H9 (cell line): ENCODE results near the gene TTC24. TPM values are rescaled to one million over a fixed set of nuclear protein-coding genes. Genes with fewer than 3 reads are reported as not detected.

Source experiments
- DNase-seq: peaks from one replicate; pipeline ENCODE4 v3.0.0-alpha.2; 2017
- H2AFZ ChIP-seq: one replicate; pipeline ENCODE4 v1.6.1; 2013; ENCODE audit warnings: mild to moderate bottlenecking, low read length, control low read depth, moderate library complexity
- H2AK5ac ChIP-seq: 2 replicates; pipeline ENCODE4 v1.6.1; 2013; ENCODE audit warnings: low read length, control low read depth, mixed read lengths; ENCODE audit not compliant: insufficient read length
- H2BK120ac ChIP-seq: one replicate; pipeline ENCODE4 v1.6.1; 2013; ENCODE audit warnings: low read depth, mild to moderate bottlenecking, low read length, control low read depth, inconsistent platforms; ENCODE audit not compliant: poor library complexity, severe bottlenecking
- H2BK12ac ChIP-seq: 2 replicates; pipeline ENCODE4 v1.6.1; 2013; ENCODE audit warnings: low read length, control low read depth, mixed read lengths, low read depth; ENCODE audit not compliant: insufficient read length
- H2BK15ac ChIP-seq: 2 replicates; pipeline ENCODE4 v1.6.1; 2013; ENCODE audit warnings: low read depth, low read length, control low read depth
- H2BK20ac ChIP-seq: one replicate; pipeline ENCODE4 v1.6.1; 2013; ENCODE audit warnings: low read depth, mild to moderate bottlenecking, low read length, control low read depth, inconsistent platforms; ENCODE audit not compliant: poor library complexity, severe bottlenecking
- H2BK5ac ChIP-seq: 2 replicates; pipeline ENCODE4 v1.6.1; 2013; ENCODE audit warnings: low read length, control low read depth, mixed read lengths; ENCODE audit not compliant: insufficient read length
- H3K14ac ChIP-seq: 2 replicates; pipeline ENCODE4 v1.6.1; 2013; ENCODE audit warnings: low read length, control low read depth; ENCODE audit not compliant: insufficient read depth
- H3K18ac ChIP-seq: 2 replicates; pipeline ENCODE4 v1.6.1; 2013; ENCODE audit warnings: low read depth, mild to moderate bottlenecking, mixed read lengths, low read length, control low read depth; ENCODE audit not compliant: insufficient read length
- H3K23ac ChIP-seq: 2 replicates; pipeline ENCODE4 v1.6.1; 2013; ENCODE audit warnings: low read length, control low read depth, mixed read lengths, low read depth; ENCODE audit not compliant: insufficient read length
- H3K23me2 ChIP-seq: 2 replicates; pipeline ENCODE4 v1.6.1; 2013; ENCODE audit warnings: low read depth, mild to moderate bottlenecking, mixed read lengths, low read length, control low read depth; ENCODE audit not compliant: insufficient read length, poor library complexity, severe bottlenecking
- H3K27ac ChIP-seq: 2 replicates; pipeline ENCODE4 v1.5.1; 2013; ENCODE audit warnings: low read length, control low read depth, mixed read lengths, low read depth; ENCODE audit not compliant: insufficient read length
- H3K27me3 ChIP-seq: 2 replicates; pipeline ENCODE4 v1.6.1; 2013; ENCODE audit warnings: low read length, control low read depth, inconsistent platforms; ENCODE audit not compliant: insufficient read depth
- H3K4ac ChIP-seq: 2 replicates; pipeline ENCODE4 v1.6.1; 2013; ENCODE audit warnings: low read depth, mild to moderate bottlenecking, control low read depth, inconsistent platforms, low read length, moderate library complexity
- H3K4me1 ChIP-seq: 2 replicates; pipeline ENCODE4 v1.6.1; 2013; ENCODE audit warnings: low read length, control low read depth, inconsistent platforms; ENCODE audit not compliant: insufficient read depth
- H3K4me2 ChIP-seq: 2 replicates; pipeline ENCODE4 v1.6.1; 2013; ENCODE audit warnings: low read length, control low read depth, mixed read lengths; ENCODE audit not compliant: insufficient read length, insufficient read depth
- H3K56ac ChIP-seq: 2 replicates; pipeline ENCODE4 v1.6.1; 2013; ENCODE audit warnings: low read depth, mild to moderate bottlenecking, mixed read lengths, low read length, control low read depth; ENCODE audit not compliant: insufficient read length
- H3K79me1 ChIP-seq: 2 replicates; pipeline ENCODE4 v1.6.1; 2013; ENCODE audit warnings: low read depth, mild to moderate bottlenecking, moderate library complexity, low read length, control low read depth, inconsistent platforms; ENCODE audit not compliant: insufficient read depth, poor library complexity, severe bottlenecking
- H3K79me2 ChIP-seq: 2 replicates; pipeline ENCODE4 v1.6.1; 2013; ENCODE audit warnings: low read length, control low read depth, inconsistent platforms; ENCODE audit not compliant: insufficient read depth
- H3K9ac ChIP-seq: 2 replicates; pipeline ENCODE4 v1.6.1; 2013; ENCODE audit warnings: low read length, control low read depth, mixed read lengths; ENCODE audit not compliant: insufficient read length; ENCODE audit errors: extremely low read depth
- H3K9me3 ChIP-seq: one replicate; pipeline ENCODE4 v1.6.1; 2013; ENCODE audit warnings: low read depth, low read length, inconsistent platforms; ENCODE audit not compliant: control insufficient read depth
- H3T11ph ChIP-seq: one replicate; pipeline ENCODE4 v1.6.1; 2013; ENCODE audit warnings: mild to moderate bottlenecking, low read length, control low read depth, inconsistent platforms
- H4K20me1 ChIP-seq: one replicate; pipeline ENCODE4 v1.6.1; 2013; ENCODE audit not compliant: control insufficient read depth, insufficient read length, insufficient read depth
- H4K5ac ChIP-seq: 2 replicates; pipeline ENCODE4 v1.6.1; 2013; ENCODE audit warnings: low read depth, mild to moderate bottlenecking, mixed read lengths, low read length, control low read depth; ENCODE audit not compliant: insufficient read length
- H4K8ac ChIP-seq: replicated peaks from 2 replicates; pipeline ENCODE4 v1.6.1; 2013; ENCODE audit warnings: low read length, control low read depth, mixed read lengths, low read depth; ENCODE audit not compliant: insufficient read length
- H4K91ac ChIP-seq: 2 replicates; pipeline ENCODE4 v1.6.1; 2013; ENCODE audit warnings: low read depth, mild to moderate bottlenecking, moderate library complexity, mixed read lengths, low read length, control low read depth; ENCODE audit not compliant: insufficient read length
- H3K27ac Mint-ChIP-seq, 3 experiments: 2 replicates in 2 of 3; 3 replicates in 1 of 3; pipeline ENCODE4 v1.8.0; 2020 to 2021; ENCODE audit warnings: mixed read lengths in 3 of 3, mild to moderate bottlenecking in 1 of 3, moderate library complexity in 1 of 3
- H3K27me3 Mint-ChIP-seq: 2 replicates; pipeline ENCODE4 v1.8.0; 2021; ENCODE audit warnings: low read depth, mild to moderate bottlenecking, moderate library complexity, mixed read lengths
- H3K36me3 Mint-ChIP-seq, 3 experiments: 2 replicates in 2 of 3; 3 replicates in 1 of 3; pipeline ENCODE4 v1.8.0; 2020 to 2021; ENCODE audit warnings: low read depth in 3 of 3, mixed read lengths in 3 of 3; ENCODE audit not compliant: insufficient read depth in 1 of 3
- H3K4me1 Mint-ChIP-seq, 2 experiments: 2 replicates each; pipeline ENCODE4 v1.8.0; 2020; ENCODE audit warnings: mixed read lengths in 2 of 2
- H3K4me3 Mint-ChIP-seq, 2 experiments: 2 replicates in 1 of 2; 3 replicates in 1 of 2; pipeline ENCODE4 v1.8.0; 2020 to 2021; ENCODE audit warnings: mild to moderate bottlenecking in 2 of 2, mixed read lengths in 2 of 2, moderate library complexity in 1 of 2
- H3K9me3 Mint-ChIP-seq, 2 experiments: 2 replicates in 1 of 2; 3 replicates in 1 of 2; pipeline ENCODE4 v1.8.0; 2020; ENCODE audit warnings: mild to moderate bottlenecking in 2 of 2, mixed read lengths in 2 of 2, moderate library complexity in 1 of 2
- WGBS: extraction: QIAGEN DNeasy Blood & Tissue Kit; methylation state at CpG from one replicate; pipeline ENCODE4 v1.1.7; 2013; ENCODE audit warnings: missing lambda C conversion rate, low lambda C conversion rate, mixed read lengths; ENCODE audit not compliant: insufficient read length; ENCODE audit errors: extremely low coverage; 5-methylcytosine and 5-hydroxymethylcytosine counted together
- total RNA-seq: library from RNA; stranded (reverse); gene quantifications from 2 replicates; pipeline ENCODE4 v1.2.1, GENCODE V29; 2021
- TF ChIP-seq, protein P1 (sequence below): fragments of 200-600 bp; sonication (generic); conservative IDR thresholded peaks from 3 replicates; pipeline ENCODE4 v1.8.0; 2021; ENCODE audit warnings: antibody characterized with exemption, mild to moderate bottlenecking

The TTC24 gene
- total RNA-seq, 1 experiment from 2014 or later = 0.26 TPM

DNA sequence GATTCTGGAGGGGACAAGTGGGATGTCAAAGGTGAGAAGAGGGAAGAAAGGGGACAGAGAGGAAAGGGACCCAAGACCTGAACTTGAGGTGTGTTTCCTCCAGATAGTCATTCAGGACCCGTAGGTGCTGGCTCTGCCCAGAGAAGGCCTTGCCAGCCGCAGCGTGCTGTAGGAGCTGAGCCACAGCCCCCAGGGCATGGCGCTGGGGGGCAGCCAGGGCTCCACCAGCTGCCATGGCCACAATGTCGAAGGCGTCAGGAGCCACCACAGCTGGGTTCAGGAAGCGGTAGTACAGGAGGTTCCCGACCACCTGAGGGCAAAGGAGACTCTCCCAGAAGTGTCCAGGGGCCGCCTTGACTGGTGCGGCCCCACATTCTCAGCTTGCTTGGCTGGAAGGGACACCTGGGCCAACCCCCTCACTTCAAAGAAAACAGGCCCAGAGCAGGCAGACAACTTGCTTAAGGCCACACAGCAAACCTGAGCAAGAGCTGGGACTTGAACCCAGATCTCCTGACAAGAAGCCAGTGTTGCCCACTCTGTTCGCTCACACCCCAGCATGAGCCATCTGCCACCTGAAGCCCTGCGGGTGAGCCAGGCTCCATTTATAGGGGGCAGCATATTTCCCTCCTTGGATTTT is 45.0 kb upstream of the TTC24 start:
- Histone ChIP-seq H2BK15ac (no peak overlapping the region), H4K8ac (no peak overlapping the region), H4K5ac (no peak overlapping the region), H2AFZ (no peak overlapping the region), H3K4me1 (no peaks in the 10 kb centered on the region), H3K14ac (no peak overlapping the region), H3K4ac (no peak overlapping the region), H2AK5ac (no peak overlapping the region), H3K79me2 (no peaks in the 10 kb centered on the region), H3K9me3 (no peaks in the 10 kb centered on the region), H3K79me1 (no peaks in the 10 kb centered on the region), H3K9ac (no peak overlapping the region), H3K27ac (no peak overlapping the region), H2BK20ac (no peak overlapping the region), H2BK120ac (no peak overlapping the region), H3K4me2 (no peak overlapping the region), H3K23ac (no peak overlapping the region), H4K91ac (no peak overlapping the region), H3K27me3 (no peaks in the 10 kb centered on the region), H3K18ac (no peak overlapping the region), H3K56ac (no peak overlapping the region), H4K20me1 (no peaks in the 10 kb centered on the region), H3K23me2 (no peaks in the 10 kb centered on the region), H2BK5ac (no peak overlapping the region), H2BK12ac (no peak overlapping the region), H3T11ph (no peak overlapping the region)
- H3K27ac Mint-ChIP-seq = no peak overlapping the region
- H3K27me3 Mint-ChIP-seq = no peaks in the 10 kb centered on the region
- no peak overlapping the region for H3K4me3 Mint-ChIP-seq
- no peak for DNase-seq
- no peaks in the 10 kb centered on the region for H3K9me3 Mint-ChIP-seq
- WGBS = no CpG with 5 or more reads among the region's 12 CpGs
- TF ChIP-seq, protein P1, sequence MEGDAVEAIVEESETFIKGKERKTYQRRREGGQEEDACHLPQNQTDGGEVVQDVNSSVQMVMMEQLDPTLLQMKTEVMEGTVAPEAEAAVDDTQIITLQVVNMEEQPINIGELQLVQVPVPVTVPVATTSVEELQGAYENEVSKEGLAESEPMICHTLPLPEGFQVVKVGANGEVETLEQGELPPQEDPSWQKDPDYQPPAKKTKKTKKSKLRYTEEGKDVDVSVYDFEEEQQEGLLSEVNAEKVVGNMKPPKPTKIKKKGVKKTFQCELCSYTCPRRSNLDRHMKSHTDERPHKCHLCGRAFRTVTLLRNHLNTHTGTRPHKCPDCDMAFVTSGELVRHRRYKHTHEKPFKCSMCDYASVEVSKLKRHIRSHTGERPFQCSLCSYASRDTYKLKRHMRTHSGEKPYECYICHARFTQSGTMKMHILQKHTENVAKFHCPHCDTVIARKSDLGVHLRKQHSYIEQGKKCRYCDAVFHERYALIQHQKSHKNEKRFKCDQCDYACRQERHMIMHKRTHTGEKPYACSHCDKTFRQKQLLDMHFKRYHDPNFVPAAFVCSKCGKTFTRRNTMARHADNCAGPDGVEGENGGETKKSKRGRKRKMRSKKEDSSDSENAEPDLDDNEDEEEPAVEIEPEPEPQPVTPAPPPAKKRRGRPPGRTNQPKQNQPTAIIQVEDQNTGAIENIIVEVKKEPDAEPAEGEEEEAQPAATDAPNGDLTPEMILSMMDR = no peak
- H3K4me1 Mint-ChIP-seq = peaks cover 3 to 9% of the 10 kb centered on the region in 2 experiments; a peak in 2 of 4 replicates
- H3K36me3 Mint-ChIP-seq = peaks cover 33 to 84% (median 77%) of the 10 kb centered on the region in 3 experiments
